ENCODE measurements around the gene INPP4B.

DNA sequence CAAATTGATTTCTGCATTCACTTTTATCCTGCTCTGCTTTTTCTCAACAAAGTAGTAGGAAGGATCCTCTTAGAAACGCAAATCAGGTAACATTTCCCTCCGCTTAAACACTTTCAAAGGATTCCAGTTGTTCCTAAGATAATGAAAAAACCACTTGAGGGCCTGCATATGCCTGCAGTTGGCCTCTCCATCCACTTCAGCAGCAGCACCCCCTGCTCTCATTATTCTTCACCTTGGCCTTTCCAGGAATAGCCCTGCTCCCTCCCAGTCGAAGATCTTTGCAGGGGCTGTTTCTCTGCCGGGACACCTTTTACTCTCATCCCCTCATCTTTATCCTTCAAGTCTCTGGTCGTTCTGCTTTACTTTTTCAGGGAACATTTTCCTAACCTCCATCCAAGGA lies 314.0 kb downstream of the INPP4B start:
- TF ChIP-seq, protein P1, sequence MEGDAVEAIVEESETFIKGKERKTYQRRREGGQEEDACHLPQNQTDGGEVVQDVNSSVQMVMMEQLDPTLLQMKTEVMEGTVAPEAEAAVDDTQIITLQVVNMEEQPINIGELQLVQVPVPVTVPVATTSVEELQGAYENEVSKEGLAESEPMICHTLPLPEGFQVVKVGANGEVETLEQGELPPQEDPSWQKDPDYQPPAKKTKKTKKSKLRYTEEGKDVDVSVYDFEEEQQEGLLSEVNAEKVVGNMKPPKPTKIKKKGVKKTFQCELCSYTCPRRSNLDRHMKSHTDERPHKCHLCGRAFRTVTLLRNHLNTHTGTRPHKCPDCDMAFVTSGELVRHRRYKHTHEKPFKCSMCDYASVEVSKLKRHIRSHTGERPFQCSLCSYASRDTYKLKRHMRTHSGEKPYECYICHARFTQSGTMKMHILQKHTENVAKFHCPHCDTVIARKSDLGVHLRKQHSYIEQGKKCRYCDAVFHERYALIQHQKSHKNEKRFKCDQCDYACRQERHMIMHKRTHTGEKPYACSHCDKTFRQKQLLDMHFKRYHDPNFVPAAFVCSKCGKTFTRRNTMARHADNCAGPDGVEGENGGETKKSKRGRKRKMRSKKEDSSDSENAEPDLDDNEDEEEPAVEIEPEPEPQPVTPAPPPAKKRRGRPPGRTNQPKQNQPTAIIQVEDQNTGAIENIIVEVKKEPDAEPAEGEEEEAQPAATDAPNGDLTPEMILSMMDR (conservative IDR thresholded peaks at IDR 0.05; ENCODE audit: low read depth, low read length): no peak
- TF ChIP-seq EZH2 (IDR thresholded peaks at IDR 0.05; ENCODE audit: low read length, unreplicated experiment) (no peak), EZH2phosphoT487 (IDR thresholded peaks at IDR 0.05; ENCODE audit: borderline replicate concordance, low read length) (no peak)

Measured in PC-3 (cell line).